Mesendoderm (in vitro differentiated cells): Measurements from ENCODE around the gene SLC29A2.
A peak's percentile ranks its signal among the peaks of the same experiment; 100 is the strongest.
"Not testable (repeated sequence)": the region's sequence is repeated elsewhere in the genome, so short reads cannot be mapped to it uniquely, and the experiment has no call there.

Source experiments
- DNase-seq: peaks from one replicate; pipeline ENCODE4 v3.0.0; 2013
- H2AK5ac ChIP-seq: 2 replicates; pipeline ENCODE4 v1.6.1; 2013; ENCODE audit warnings: low read length, inconsistent platforms
- H2BK120ac ChIP-seq: 2 replicates; pipeline ENCODE4 v1.6.1; 2013; ENCODE audit warnings: low read depth, mild to moderate bottlenecking, low read length, moderate library complexity, mixed read lengths
- H2BK15ac ChIP-seq: replicated peaks from 2 replicates; pipeline ENCODE4 v1.6.1; 2013; ENCODE audit warnings: low read depth, mild to moderate bottlenecking, moderate library complexity
- H2BK5ac ChIP-seq: 2 replicates; pipeline ENCODE4 v1.6.1; 2013; ENCODE audit warnings: low read length, inconsistent platforms
- H3K18ac ChIP-seq: 2 replicates; pipeline ENCODE4 v1.6.1; 2013; ENCODE audit warnings: mild to moderate bottlenecking, low read length, mixed read lengths
- H3K23ac ChIP-seq: one replicate; pipeline ENCODE4 v1.6.1; 2013; ENCODE audit warnings: low read length
- H3K27ac ChIP-seq: 2 replicates; pipeline ENCODE4 v1.5.1; 2013; ENCODE audit warnings: low read depth, mild to moderate bottlenecking, inconsistent platforms, low read length, moderate library complexity
- H3K27me3 ChIP-seq: 2 replicates; pipeline ENCODE4 v1.6.1; 2013; ENCODE audit warnings: low read length, control low read depth, mild to moderate bottlenecking, inconsistent platforms; ENCODE audit not compliant: insufficient read depth, poor library complexity
- H3K36me3 ChIP-seq: 2 replicates; pipeline ENCODE4 v1.6.1; 2013; ENCODE audit warnings: low read length, inconsistent platforms; ENCODE audit not compliant: control insufficient read depth, insufficient read depth
- H3K4ac ChIP-seq: one replicate; pipeline ENCODE4 v1.6.1; 2013; ENCODE audit warnings: low read depth, mild to moderate bottlenecking, low read length, moderate library complexity
- H3K4me1 ChIP-seq: 2 replicates; pipeline ENCODE4 v1.6.1; 2013; ENCODE audit warnings: low read depth, low read length, inconsistent platforms; ENCODE audit not compliant: control insufficient read depth
- H3K4me2 ChIP-seq: 2 replicates; pipeline ENCODE4 v1.6.1; 2013; ENCODE audit warnings: low read length
- H3K4me3 ChIP-seq: 2 replicates; pipeline ENCODE4 v1.5.1; 2013; ENCODE audit warnings: mild to moderate bottlenecking, low read length
- H3K56ac ChIP-seq: one replicate; pipeline ENCODE4 v1.6.1; 2013; ENCODE audit warnings: low read length
- H3K79me1 ChIP-seq: 2 replicates; pipeline ENCODE4 v1.6.1; 2013; ENCODE audit warnings: low read length, inconsistent platforms
- H3K79me2 ChIP-seq: 2 replicates; pipeline ENCODE4 v1.6.1; 2013; ENCODE audit warnings: mild to moderate bottlenecking, low read length; ENCODE audit not compliant: control insufficient read depth, insufficient read depth
- H3K9ac ChIP-seq: 2 replicates; pipeline ENCODE4 v1.6.1; 2013; ENCODE audit warnings: low read length, inconsistent platforms
- H4K5ac ChIP-seq: one replicate; pipeline ENCODE4 v1.6.1; 2013; ENCODE audit warnings: low read length
- H4K8ac ChIP-seq: one replicate; pipeline ENCODE4 v1.6.1; 2013; ENCODE audit warnings: low read depth, mild to moderate bottlenecking, control low read depth, low read length, moderate library complexity
- WGBS: extraction: QIAGEN DNeasy Blood & Tissue Kit; methylation state at CpG from one replicate; pipeline ENCODE4 v1.1.7; 2013; ENCODE audit warnings: low lambda C conversion rate, missing lambda C conversion rate; ENCODE audit not compliant: insufficient coverage; ENCODE audit errors: extremely low coverage; 5-methylcytosine and 5-hydroxymethylcytosine counted together

SLC29A2 gene

DNA sequence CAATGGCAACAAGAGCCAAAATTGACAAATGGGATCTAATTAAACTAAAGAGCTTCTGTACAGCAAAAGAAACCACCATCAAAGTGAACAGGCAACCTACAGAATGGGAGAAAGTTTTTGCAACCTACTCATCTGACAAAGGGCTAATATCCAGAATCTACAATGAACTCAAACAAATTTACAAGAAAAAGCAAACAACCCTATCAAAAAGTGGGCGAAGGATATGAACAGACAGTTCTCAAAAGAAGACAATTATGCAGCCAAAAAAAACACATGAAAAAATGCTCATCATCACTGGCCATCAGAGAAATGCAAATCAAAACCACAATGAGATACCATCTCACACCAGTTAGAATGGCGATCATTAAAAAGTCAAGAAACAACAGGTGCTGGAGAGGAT lies 51.3 kb downstream of the SLC29A2 start:
- H3K36me3 ChIP-seq, H2BK5ac ChIP-seq, H4K5ac ChIP-seq, H2BK120ac ChIP-seq, H3K56ac ChIP-seq, H2AK5ac ChIP-seq, H3K4me2 ChIP-seq, H3K4me3 ChIP-seq, H3K23ac ChIP-seq, H3K27me3 ChIP-seq, H3K9ac ChIP-seq, H3K18ac ChIP-seq, H4K8ac ChIP-seq, H2BK15ac ChIP-seq, H3K79me2 ChIP-seq, H3K4ac ChIP-seq, DNase-seq, H3K79me1 ChIP-seq, H3K27ac ChIP-seq: not testable (repeated sequence)
- no CpG with 5 or more reads among the region's 2 CpGs for whole genome bisulfite sequencing
- H3K4me1 ChIP-seq: peaks cover 13% of the 10 kb centered on the region

DNA sequence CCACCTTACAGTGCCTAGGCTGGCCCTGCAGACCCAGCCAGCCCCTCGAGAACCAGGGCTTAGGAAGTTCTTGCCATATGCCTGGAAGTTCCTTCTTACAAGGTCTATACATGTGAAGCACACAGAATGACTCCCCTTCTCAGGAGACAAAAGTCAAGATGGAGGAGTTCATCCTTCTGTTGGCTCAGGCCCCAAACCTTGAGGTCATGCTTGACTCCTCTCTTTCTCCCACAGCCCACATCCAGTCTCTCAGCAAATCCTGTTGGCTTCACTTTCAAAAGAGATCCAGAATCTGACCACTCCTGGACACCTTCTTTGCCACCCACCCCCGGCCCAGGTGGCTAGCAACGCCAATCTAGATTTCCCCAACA lies 53.0 kb downstream of the SLC29A2 start:
- peak overlapping the region; percentile 52 for H4K5ac ChIP-seq
- no peaks in the 10 kb centered on the region for H3K79me2 ChIP-seq
- H2AK5ac ChIP-seq: peak overlapping the region; percentile 74
- no peaks in the 10 kb centered on the region for H3K79me1 ChIP-seq
- no peak overlapping the region for H2BK15ac ChIP-seq
- H3K4me2 ChIP-seq: no peak overlapping the region
- DNase-seq: no peak
- H3K4me3 ChIP-seq: no peak overlapping the region
- peak overlapping the region; percentile 77 for H3K56ac ChIP-seq
- peak overlapping the region; percentile 16 for H3K9ac ChIP-seq
- H3K4ac ChIP-seq: no peak overlapping the region
- no peak overlapping the region for H2BK120ac ChIP-seq
- H3K18ac ChIP-seq: no peak overlapping the region
- H3K27me3 ChIP-seq: no peaks in the 10 kb centered on the region
- WGBS: no CpG with 5 or more reads among the region's 3 CpGs
- no peak overlapping the region for H4K8ac ChIP-seq
- peak overlapping the region; percentile 26 for H3K27ac ChIP-seq
- H2BK5ac ChIP-seq: no peak overlapping the region
- H3K23ac ChIP-seq: no peak overlapping the region
- H3K36me3 ChIP-seq: no peaks in the 10 kb centered on the region
- peaks cover 15% of the 10 kb centered on the region for H3K4me1 ChIP-seq

DNA sequence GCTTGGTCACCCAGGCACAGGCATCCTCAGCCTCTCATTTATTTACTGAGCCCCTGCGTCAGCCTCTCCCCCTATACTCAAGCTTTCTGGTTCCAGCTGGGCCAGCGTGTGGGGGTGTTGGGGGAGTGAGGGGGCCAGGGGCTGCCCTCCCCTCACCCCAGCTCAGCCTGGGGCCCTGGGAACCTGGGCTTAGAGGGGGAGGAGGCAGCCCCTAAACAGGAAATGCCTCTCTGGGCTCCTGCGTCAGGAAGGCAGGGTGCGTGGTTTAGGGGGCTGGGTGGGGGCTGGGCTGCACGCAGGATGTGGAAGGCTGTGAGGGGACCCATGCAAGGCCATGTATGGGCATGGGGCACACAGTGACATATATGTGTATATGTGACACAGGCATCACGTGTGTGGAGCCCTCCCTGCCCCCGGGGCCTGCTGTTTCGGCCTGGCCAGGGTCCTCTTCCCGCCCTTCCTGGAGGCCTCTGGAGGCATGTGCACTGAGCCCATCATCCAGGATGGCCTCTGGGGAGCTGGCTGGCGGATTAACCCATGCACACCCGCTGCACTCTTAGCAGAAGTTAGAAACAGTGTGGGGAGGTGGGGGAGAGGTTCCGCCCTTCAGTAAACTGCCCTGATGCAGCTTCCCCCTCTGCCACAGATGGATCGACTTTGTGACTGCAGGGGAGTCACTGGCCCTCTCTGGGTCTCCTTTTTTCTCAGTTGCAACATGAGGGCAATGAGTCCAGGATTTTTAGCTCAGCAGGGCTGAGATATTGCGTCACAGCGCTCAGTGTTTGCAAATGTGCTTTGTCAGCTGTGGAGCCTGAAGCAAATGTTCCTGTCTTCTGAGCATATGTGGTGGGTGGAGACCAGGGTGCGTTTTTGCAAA lies 53.6 kb downstream of the SLC29A2 start:
- Histone ChIP-seq H2AK5ac (peak overlapping the region; percentile 74), H3K56ac (peak overlapping the region; percentile 77), H3K79me1 (no peaks in the 10 kb centered on the region), H3K4me2 (no peak overlapping the region), H3K23ac (no peak overlapping the region), H3K4me1 (peaks cover 16% of the 10 kb centered on the region), H3K4ac (peak overlapping the region; percentile 75), H3K18ac (peak overlapping the region; percentile 62), H3K79me2 (no peaks in the 10 kb centered on the region), H2BK5ac (peak overlapping the region; percentile 18), H4K5ac (peak overlapping the region; percentile 52), H2BK15ac (no peak overlapping the region), H2BK120ac (no peak overlapping the region), H3K27ac (peak overlapping the region; percentile 26), H3K36me3 (no peaks in the 10 kb centered on the region), H4K8ac (no peak overlapping the region), H3K4me3 (no peak overlapping the region), H3K9ac (peak overlapping the region; percentile 41), H3K27me3 (no peaks in the 10 kb centered on the region)
- WGBS: no CpG with 5 or more reads among the region's 16 CpGs
- peak; percentile 80 for DNase-seq

DNA sequence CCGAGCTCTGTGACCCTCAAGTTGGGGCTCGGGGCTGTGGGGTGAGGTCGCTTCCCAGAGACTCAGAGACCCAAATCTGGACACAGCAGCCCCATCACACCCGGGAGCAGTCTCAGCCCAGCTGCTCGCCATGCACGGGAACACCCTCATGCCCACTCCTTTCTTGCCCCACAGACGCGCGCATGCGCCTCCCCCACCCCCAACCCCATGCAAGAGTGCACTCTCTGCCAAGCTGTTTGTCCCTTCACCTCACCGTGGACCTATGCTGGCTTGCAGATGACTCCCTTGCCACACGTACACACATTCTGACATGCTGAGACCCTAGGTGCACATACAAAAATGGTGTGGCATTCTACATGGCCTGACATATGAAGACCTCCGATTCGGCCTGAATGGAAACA lies 54.2 kb downstream of the SLC29A2 start:
- H3K27ac ChIP-seq: peak overlapping the region; percentile 7
- H2BK5ac ChIP-seq: peak overlapping the region; percentile 37
- H3K23ac ChIP-seq: no peak overlapping the region
- H3K27me3 ChIP-seq: no peaks in the 10 kb centered on the region
- peak; percentile 48 for DNase-seq
- H3K4ac ChIP-seq: peak overlapping the region; percentile 75
- peak overlapping the region; percentile 62 for H3K18ac ChIP-seq
- no peak overlapping the region for H4K5ac ChIP-seq
- no peak overlapping the region for H2BK120ac ChIP-seq
- H4K8ac ChIP-seq: no peak overlapping the region
- H3K4me3 ChIP-seq: no peak overlapping the region
- H2AK5ac ChIP-seq: no peak overlapping the region
- no peak overlapping the region for H2BK15ac ChIP-seq
- H3K4me1 ChIP-seq: peaks cover 16% of the 10 kb centered on the region
- H3K9ac ChIP-seq: peak overlapping the region; percentile 25
- no peaks in the 10 kb centered on the region for H3K36me3 ChIP-seq
- no peaks in the 10 kb centered on the region for H3K79me1 ChIP-seq
- H3K4me2 ChIP-seq: peak overlapping the region; percentile 18
- H3K79me2 ChIP-seq: no peaks in the 10 kb centered on the region
- H3K56ac ChIP-seq: peak overlapping the region; percentile 77
- WGBS: no CpG with 5 or more reads among the region's 14 CpGs

DNA sequence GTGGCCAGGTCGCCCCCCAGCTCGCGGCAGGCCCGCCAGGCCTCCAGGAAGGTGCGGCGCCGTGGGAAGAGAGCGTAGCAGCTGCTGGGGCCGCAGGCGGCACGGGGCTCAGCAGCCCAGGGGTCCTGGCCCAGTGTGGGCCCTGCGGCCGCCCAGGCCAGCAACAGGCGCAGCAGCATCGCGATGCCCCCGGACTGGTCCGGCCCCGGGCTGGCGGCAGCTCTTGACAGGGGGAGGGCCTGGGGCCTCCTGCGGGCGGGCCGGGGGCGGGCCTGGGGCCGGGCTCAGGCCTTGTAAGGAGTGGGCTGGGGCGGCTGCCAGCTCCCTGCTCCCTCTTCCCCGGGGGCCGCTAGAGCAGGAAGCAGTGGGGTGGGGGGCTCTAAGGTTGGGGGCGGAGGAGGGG lies 54.7 kb downstream of the SLC29A2 start, which contains the start of gene CD248:
Gene CD248, minus strand, starts transcription at position 196 of the 403 bp plus-strand sequence. Its CDS starts 17 bp downstream, at position 179.
- peak; percentile 70 for DNase-seq
- H3K27ac ChIP-seq: peak within 1 kb of the TSS; percentile 7

More for the DNA sequence above, 54.7 kb downstream of the SLC29A2 start, which contains the start of gene CD248:
- Histone ChIP-seq H2BK120ac (no peak within 1 kb of the TSS), H3K27me3 (no peaks in the 10 kb centered on the region), H3K23ac (no peak within 1 kb of the TSS), H2BK15ac (no peak within 1 kb of the TSS), H3K4me3 (no peak within 1 kb of the TSS), H4K5ac (no peak within 1 kb of the TSS), H2BK5ac (peak within 1 kb of the TSS; percentile 37), H3K18ac (peak within 1 kb of the TSS; percentile 62), H3K79me2 (no peaks in the 10 kb centered on the region), H3K4me2 (peak within 1 kb of the TSS; percentile 18), H2AK5ac (no peak within 1 kb of the TSS), H3K4me1 (peaks cover 16% of the 10 kb centered on the region), H3K9ac (peak within 1 kb of the TSS; percentile 59), H3K79me1 (no peaks in the 10 kb centered on the region), H3K36me3 (no peaks in the 10 kb centered on the region), H3K4ac (peak within 1 kb of the TSS; percentile 75), H4K8ac (no peak within 1 kb of the TSS), H3K56ac (peak within 1 kb of the TSS; percentile 77)
- WGBS: no CpG with 5 or more reads among the region's 29 CpGs
